Lung (tissue), 12 donors: ENCODE measurements around the gene SPATC1L. TPM values are rescaled to one million over a fixed set of nuclear protein-coding genes. Genes with fewer than 3 reads are reported as not detected.
"Not testable (repeated sequence)": the region's sequence is repeated elsewhere in the genome, so short reads cannot be mapped to it uniquely, and the experiment has no call there.

ENCODE experiments used
- ATAC-seq: fragments of 200-7000 bp; cut with Tn5 transposase; one replicate; pipeline ENCODE4 v1.9.1; 2020; ENCODE audit warnings: moderate number of reproducible peaks; ENCODE audit not compliant: insufficient read depth, low FRiP score
- DNase-seq, 3 donors: peaks; one replicate each; pipeline ENCODE4 v3.0.0-alpha.2; 2013 to 2017
- H3K27ac ChIP-seq, 2 donors: one replicate each; pipeline ENCODE4 v1.5.1; 2013; ENCODE audit warnings: mild to moderate bottlenecking in 2 of 2, moderate library complexity in 2 of 2, control low read depth in 1 of 2, inconsistent platforms in 1 of 2, low read depth in 1 of 2, low read length in 1 of 2
- H3K27me3 ChIP-seq, 3 donors: one replicate each; pipeline ENCODE4 v1.5.1; 2013; ENCODE audit warnings: low read length in 2 of 3; ENCODE audit not compliant: control insufficient read depth in 3 of 3, insufficient read depth in 3 of 3
- H3K36me3 ChIP-seq, 4 donors: one replicate each; pipeline ENCODE4 v1.5.1; 2013; ENCODE audit warnings: low read length in 4 of 4, mild to moderate bottlenecking in 1 of 4, moderate library complexity in 1 of 4; ENCODE audit not compliant: control insufficient read depth in 4 of 4, insufficient read depth in 4 of 4
- H3K4me1 ChIP-seq, 5 donors: one replicate each; pipeline ENCODE4 v1.5.1; 2013; ENCODE audit warnings: low read length in 5 of 5, mild to moderate bottlenecking in 2 of 5, moderate library complexity in 1 of 5; ENCODE audit not compliant: control insufficient read depth in 5 of 5, insufficient read depth in 5 of 5
- H3K4me3 ChIP-seq: one replicate; pipeline ENCODE4 v1.5.1; 2013; ENCODE audit warnings: mild to moderate bottlenecking, control low read depth, moderate library complexity
- H3K9ac ChIP-seq, 2 donors: one replicate each; pipeline ENCODE4 v1.5.1; 2013; ENCODE audit warnings: low read length in 2 of 2, control low read depth in 1 of 2; ENCODE audit not compliant: insufficient read depth in 1 of 2
- H3K9me3 ChIP-seq, 4 donors: one replicate each; pipeline ENCODE4 v1.5.1; 2013; ENCODE audit warnings: low read length in 3 of 4, mild to moderate bottlenecking in 1 of 4, moderate library complexity in 1 of 4; ENCODE audit not compliant: control insufficient read depth in 4 of 4, insufficient read depth in 3 of 4
- WGBS, 2 donors: extraction: QIAGEN DNeasy Blood & Tissue Kit; methylation state at CpG; one replicate each; pipeline ENCODE4 v1.1.7; 2013; 5-methylcytosine and 5-hydroxymethylcytosine counted together
- polyA plus RNA-seq, 2 donors: library from polyadenylated mRNA; stranded (reverse); fragments of 200-250 nt; gene quantifications; one replicate each; pipeline ENCODE4 v1.2.1, GENCODE V29; 2013
- total RNA-seq, 2 donors: library from RNA; depleted of rRNA in 1 of 2; stranded (reverse); fragments of >200 nt in 1 of 2; gene quantifications; one replicate each; pipeline ENCODE4 v1.2.1, GENCODE V29; 2014 to 2021
- TF ChIP-seq, protein P1 (sequence below): IDR thresholded peaks from 2 replicates; pipeline ENCODE4 v1.5.1; 2012; ENCODE audit warnings: mild to moderate bottlenecking; ENCODE audit errors: control extremely low read depth, extremely low read depth
- donor health status: control.
- donor health status: control.
- donor health status: Bipolar disorder and iron deficiency.
- donor health status: healthy.
- donor health status: DM: yes; HTN: yes; CAD: no.

Gene SPATC1L
- total and polyA plus RNA-seq, 4 donors: 6.6 to 15.6 (median 11.0) TPM

DNA sequence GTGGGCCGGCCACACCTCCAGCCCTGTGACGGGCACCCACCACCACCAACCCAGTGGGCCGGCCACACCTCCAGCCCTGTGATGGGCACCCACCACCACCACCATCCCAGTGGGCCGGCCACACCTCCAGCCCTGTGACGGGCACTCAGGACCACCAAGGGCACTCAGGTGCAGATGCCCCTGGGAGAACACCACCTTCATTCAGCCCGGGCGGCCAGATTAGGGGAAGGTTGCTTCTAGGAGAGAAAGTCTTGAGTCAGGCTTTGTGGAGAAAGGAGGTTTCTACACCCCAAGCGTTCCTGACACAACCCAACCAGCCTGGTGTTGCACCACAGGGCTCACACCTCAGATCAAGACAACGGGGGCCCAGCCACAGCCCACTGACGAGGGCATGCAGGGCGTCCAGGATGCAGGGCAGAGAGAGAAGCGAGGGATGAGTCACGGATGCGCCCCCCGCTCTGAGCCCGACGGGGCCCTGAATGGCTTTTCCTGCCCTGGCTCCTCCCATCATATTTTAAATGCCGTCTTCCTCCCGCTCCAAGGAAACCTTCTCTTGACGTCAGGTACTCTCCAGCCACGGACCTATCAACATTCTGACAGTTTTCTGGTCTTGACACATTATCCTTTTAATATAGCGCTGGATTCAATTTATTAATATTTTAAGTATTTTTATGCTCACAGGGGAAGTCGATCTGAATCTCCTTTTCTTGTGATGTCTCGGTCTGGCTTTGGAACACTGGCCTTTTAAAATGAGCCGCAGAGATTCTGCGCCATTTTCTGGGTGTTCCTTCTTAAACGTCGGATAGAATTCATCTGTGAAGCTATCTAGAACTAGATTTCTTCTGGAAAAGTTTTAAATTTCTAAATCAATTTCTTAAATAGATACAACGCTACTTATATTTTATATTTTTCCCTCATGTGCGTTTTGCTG lies 631 bp upstream of the SPATC1L start:
- H3K4me3 ChIP-seq: peak overlapping the region; percentile 30
- ATAC-seq (peak; percentile 59), DNase-seq (peak; percentile 86 to 95 (median 91))
- H3K27me3 ChIP-seq: no peaks in the 10 kb centered on the region
- H3K4me1 ChIP-seq: peaks cover 0 to 12% (median 7%) of the 10 kb centered on the region in 5 donors
- H3K9ac ChIP-seq: peak overlapping the region in 1 of 2 donors; percentile 65
- peak overlapping the region; percentile 68 to 89 for H3K27ac ChIP-seq
- WGBS, 2 donors: 10 to 12% methylated on average over 29 to 30 of the region's 30 CpGs
- TF ChIP-seq, protein P1, sequence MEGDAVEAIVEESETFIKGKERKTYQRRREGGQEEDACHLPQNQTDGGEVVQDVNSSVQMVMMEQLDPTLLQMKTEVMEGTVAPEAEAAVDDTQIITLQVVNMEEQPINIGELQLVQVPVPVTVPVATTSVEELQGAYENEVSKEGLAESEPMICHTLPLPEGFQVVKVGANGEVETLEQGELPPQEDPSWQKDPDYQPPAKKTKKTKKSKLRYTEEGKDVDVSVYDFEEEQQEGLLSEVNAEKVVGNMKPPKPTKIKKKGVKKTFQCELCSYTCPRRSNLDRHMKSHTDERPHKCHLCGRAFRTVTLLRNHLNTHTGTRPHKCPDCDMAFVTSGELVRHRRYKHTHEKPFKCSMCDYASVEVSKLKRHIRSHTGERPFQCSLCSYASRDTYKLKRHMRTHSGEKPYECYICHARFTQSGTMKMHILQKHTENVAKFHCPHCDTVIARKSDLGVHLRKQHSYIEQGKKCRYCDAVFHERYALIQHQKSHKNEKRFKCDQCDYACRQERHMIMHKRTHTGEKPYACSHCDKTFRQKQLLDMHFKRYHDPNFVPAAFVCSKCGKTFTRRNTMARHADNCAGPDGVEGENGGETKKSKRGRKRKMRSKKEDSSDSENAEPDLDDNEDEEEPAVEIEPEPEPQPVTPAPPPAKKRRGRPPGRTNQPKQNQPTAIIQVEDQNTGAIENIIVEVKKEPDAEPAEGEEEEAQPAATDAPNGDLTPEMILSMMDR: no peak
- H3K36me3 ChIP-seq: peaks cover 0 to 3% (median 3%) of the 10 kb centered on the region in 4 donors
- H3K9me3 ChIP-seq: no peaks in the 10 kb centered on the region

DNA sequence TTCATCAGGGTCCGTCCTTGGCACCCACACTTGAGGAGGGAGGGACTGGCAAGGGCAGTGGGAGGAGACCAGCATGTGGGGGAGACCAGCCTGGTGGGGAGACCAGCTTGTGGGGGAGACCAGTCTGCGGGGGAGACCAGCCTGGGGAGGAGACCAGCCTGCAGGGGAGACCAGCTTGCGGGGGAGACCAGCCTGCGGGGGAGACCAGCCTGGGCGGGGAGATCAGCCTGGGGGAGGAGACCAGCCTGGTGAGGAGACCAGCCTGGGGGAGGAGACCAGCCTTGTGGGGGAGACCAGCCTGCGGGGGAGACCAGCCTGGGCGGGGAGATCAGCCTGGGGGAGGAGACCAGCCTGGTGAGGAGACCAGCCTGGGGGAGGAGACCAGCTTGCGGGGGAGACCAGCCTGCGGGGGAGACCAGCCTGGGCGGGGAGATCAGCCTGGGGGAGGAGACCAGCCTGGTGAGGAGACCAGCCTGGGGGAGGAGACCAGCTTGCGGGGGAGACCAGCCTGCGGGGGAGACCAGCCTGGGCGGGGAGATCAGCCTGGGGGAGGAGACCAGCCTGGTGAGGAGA lies 836 bp downstream of the SPATC1L start:
- H3K9ac ChIP-seq, H3K4me3 ChIP-seq, H3K9me3 ChIP-seq, ATAC-seq, H3K27ac ChIP-seq, DNase-seq, H3K27me3 ChIP-seq, H3K36me3 ChIP-seq, H3K4me1 ChIP-seq: not testable (repeated sequence)
- 63 to 77% methylated on average over 5 to 7 of the region's 13 CpGs for WGBS, 2 donors

DNA sequence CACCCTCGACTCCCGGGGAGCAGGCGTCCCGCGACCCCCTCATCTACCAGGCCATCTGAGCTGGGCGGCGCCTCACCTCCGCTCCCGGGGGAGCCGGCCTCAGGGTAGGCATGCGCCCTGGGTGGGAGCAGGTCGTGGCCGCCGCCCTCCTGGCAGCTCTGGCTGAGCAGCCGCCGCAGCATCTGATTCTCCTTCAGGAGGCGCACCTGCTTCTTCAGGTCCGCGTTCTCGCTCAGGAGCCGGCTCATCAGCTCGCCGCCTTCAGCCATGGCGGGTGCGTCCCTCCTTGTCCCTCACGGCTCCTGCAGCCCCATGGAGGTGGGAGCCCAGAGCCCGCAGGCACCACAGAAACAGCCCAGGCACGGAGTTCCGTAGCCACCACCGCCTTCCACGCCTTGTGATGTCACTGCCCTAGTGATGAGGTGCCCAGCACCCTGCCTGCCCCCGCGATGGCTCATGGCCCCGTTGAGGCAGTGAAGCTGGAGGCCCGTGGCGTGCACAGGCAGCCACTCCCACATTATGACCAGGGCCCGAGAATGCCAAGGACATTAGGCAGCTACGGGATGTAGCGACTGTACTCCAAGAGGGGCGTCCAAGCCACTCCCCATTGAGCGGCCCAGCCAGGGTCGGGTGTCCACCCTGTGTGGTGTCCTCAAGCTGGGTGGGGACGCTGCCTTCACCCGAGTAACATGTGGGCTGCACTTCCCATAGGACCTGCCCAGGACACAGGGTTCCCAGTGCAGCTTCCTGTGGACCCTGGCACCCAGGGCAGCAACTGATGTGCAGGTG lies 1.5 kb downstream of the SPATC1L start:
- no peaks in the 10 kb centered on the region for H3K9me3 ChIP-seq
- H3K27me3 ChIP-seq: no peaks in the 10 kb centered on the region
- TF ChIP-seq, protein P1: no peak
- H3K9ac ChIP-seq: no peak overlapping the region
- no peak overlapping the region for H3K4me3 ChIP-seq
- H3K36me3 ChIP-seq: peaks cover 0 to under 1% (median 0%) of the 10 kb centered on the region in 4 donors
- 90 to 94% methylated on average over 43 to 44 of the region's 44 CpGs for WGBS, 2 donors
- DNase-seq: peak in 2 of 3 donors; percentile 15 to 37
- no peak overlapping the region for H3K27ac ChIP-seq
- no peak for ATAC-seq
- peaks cover 0 to 10% (median 7%) of the 10 kb centered on the region in 5 donors for H3K4me1 ChIP-seq
